ENCODE data around the gene SIL1. TPM values are rescaled to one million over a fixed set of nuclear protein-coding genes. Genes with fewer than 3 reads are reported as not detected.

SIL1 gene
- total and polyA plus RNA-seq, 2 of the 8 experiments (the other 6 are each of a cell fraction or from before 2014, with no cell fraction given) = 8.3 to 12.8 TPM

GRCh38 chr5:138951091-138951985 lies 246.8 kb downstream of the SIL1 start (continued):
- TF ChIP-seq HDAC6 (IDR thresholded peaks at IDR 0.05; ENCODE audit: low read depth, low read length) (no peak), MAX (IDR thresholded peaks at IDR 0.05) (no peak), KDM5A (IDR thresholded peaks at IDR 0.05; ENCODE audit: low read length) (no peak), ZNF274 (IDR thresholded peaks at IDR 0.05; ENCODE audit: borderline replicate concordance, extremely low read depth, low read length) (no peak)
